Tibial nerve (tissue), 3 donors: ENCODE results near the gene SEMA5A.

ENCODE experiments used
- POLR2A ChIP-seq, 2 donors: fragments of 450-650 bp; IDR thresholded peaks; one replicate each; pipeline ENCODE4 v1.6.1; 2017; ENCODE audit warnings: antibody characterized with exemption in 2 of 2, mild to moderate bottlenecking in 2 of 2, moderate library complexity in 2 of 2
- TF ChIP-seq, protein P1 (sequence below), 5 experiments: fragments of 200-600 bp in 3 of 5; fragments of 450-650 bp in 2 of 5; sonication (generic) in 3 of 5; IDR thresholded peaks; one replicate each; pipeline ENCODE4 v1.5.1; 2016 to 2019; ENCODE audit warnings: antibody characterized with exemption in 5 of 5, mild to moderate bottlenecking in 3 of 5, moderate library complexity in 2 of 5

DNA sequence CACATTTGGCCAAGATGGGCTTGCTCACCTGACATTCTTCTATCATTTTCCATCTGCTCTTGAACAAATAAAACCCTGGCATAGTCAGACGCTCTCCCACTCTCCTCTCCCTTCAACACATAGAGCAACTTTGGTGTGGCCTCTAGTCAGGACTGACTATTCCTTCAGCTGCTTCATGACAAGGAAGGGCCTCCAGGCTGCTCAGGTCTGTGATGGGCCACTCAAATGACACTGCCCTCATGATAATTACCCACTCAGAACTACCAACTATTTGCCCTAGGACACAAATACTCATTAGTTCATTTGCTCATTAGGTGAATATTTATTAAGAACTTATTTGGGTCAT lies 376.3 kb downstream of the SEMA5A start:
- TF ChIP-seq, protein P1, sequence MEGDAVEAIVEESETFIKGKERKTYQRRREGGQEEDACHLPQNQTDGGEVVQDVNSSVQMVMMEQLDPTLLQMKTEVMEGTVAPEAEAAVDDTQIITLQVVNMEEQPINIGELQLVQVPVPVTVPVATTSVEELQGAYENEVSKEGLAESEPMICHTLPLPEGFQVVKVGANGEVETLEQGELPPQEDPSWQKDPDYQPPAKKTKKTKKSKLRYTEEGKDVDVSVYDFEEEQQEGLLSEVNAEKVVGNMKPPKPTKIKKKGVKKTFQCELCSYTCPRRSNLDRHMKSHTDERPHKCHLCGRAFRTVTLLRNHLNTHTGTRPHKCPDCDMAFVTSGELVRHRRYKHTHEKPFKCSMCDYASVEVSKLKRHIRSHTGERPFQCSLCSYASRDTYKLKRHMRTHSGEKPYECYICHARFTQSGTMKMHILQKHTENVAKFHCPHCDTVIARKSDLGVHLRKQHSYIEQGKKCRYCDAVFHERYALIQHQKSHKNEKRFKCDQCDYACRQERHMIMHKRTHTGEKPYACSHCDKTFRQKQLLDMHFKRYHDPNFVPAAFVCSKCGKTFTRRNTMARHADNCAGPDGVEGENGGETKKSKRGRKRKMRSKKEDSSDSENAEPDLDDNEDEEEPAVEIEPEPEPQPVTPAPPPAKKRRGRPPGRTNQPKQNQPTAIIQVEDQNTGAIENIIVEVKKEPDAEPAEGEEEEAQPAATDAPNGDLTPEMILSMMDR (IDR thresholded peaks at IDR 0.05): no peak
- TF ChIP-seq POLR2A (IDR thresholded peaks at IDR 0.05): no peak
